SKM-1 (cell line): ENCODE results near the gene ARHGEF7.

Experiments
- DNase-seq: peaks from one replicate; lab custom pipeline; 2025; ENCODE audit not compliant: unreplicated experiment; lab: John Stamatoyannopoulos, UW

ARHGEF7 gene

GRCh38 chr13:111111376-111111937 lies 3.7 kb upstream of the ARHGEF7 start:
- no peak for DNase-seq

- no peak for DNase-seq
Measured at GRCh38 chr13:111112196-111112595, 2.9 kb upstream of the ARHGEF7 start.

GRCh38 chr13:111114362-111115060 lies 599 bp upstream of the ARHGEF7 start:
- no peak for DNase-seq

- DNase-seq: no peak
Measured at GRCh38 chr13:111115965-111116521, 933 bp downstream of the ARHGEF7 start.

GRCh38 chr13:111116856-111117255 lies 1.7 kb downstream of the ARHGEF7 start:
- no peak for DNase-seq

- no peak for DNase-seq
Measured at GRCh38 chr13:111117289-111117688, 2.2 kb downstream of the ARHGEF7 start.

GRCh38 chr13:111117961-111118360 lies 2.9 kb downstream of the ARHGEF7 start:
- DNase-seq: no peak

GRCh38 chr13:111118898-111119607 lies 3.9 kb downstream of the ARHGEF7 start:
- DNase-seq: no peak

- DNase-seq: no peak
Measured at GRCh38 chr13:111119966-111120365, 4.9 kb downstream of the ARHGEF7 start.

GRCh38 chr13:111120422-111120821 lies 5.3 kb downstream of the ARHGEF7 start:
- no peak for DNase-seq

GRCh38 chr13:111120913-111121312 lies 5.8 kb downstream of the ARHGEF7 start:
- no peak for DNase-seq

GRCh38 chr13:111121506-111121905 lies 6.4 kb downstream of the ARHGEF7 start:
- no peak for DNase-seq

- no peak for DNase-seq
Measured at GRCh38 chr13:111122056-111122455, 6.9 kb downstream of the ARHGEF7 start.

- DNase-seq: no peak
Measured at GRCh38 chr13:111122631-111123030, 7.5 kb downstream of the ARHGEF7 start.

- no peak for DNase-seq
Measured at GRCh38 chr13:111123221-111123620, 8.1 kb downstream of the ARHGEF7 start.

GRCh38 chr13:111123649-111124048 lies 8.5 kb downstream of the ARHGEF7 start:
- no peak for DNase-seq

GRCh38 chr13:111126509-111126908 lies 11.4 kb downstream of the ARHGEF7 start:
- DNase-seq: no peak

GRCh38 chr13:111129465-111130115 lies 14.5 kb downstream of the ARHGEF7 start:
- DNase-seq: no peak

GRCh38 chr13:111130116-111130508 lies 15.0 kb downstream of the ARHGEF7 start:
- DNase-seq: no peak

GRCh38 chr13:111131048-111131447 lies 15.9 kb downstream of the ARHGEF7 start:
- DNase-seq: no peak

GRCh38 chr13:111131611-111132010 lies 16.5 kb downstream of the ARHGEF7 start:
- DNase-seq: no peak
